WI38 (cell line): ENCODE data around the gene DUT.

ENCODE experiments used
- H3K4me3 ChIP-seq: 2 replicates; pipeline ENCODE4 v1.5.1; 2011; ENCODE audit warnings: low read depth, mild to moderate bottlenecking, control low read depth, low read length
- CTCF ChIP-seq: IDR thresholded peaks from 2 replicates; pipeline ENCODE4 v1.5.1; 2012; ENCODE audit warnings: low read depth, mild to moderate bottlenecking, control low read depth, low read length

DUT gene

GRCh38 chr15:48309740-48310139, 21.5 kb upstream of the DUT start:
- H3K4me3 ChIP-seq = no peak overlapping the region
- no peak for TF ChIP-seq CTCF

GRCh38 chr15:48313216-48313615, 18.0 kb upstream of the DUT start:
- TF ChIP-seq CTCF = no peak
- no peak overlapping the region for H3K4me3 ChIP-seq

GRCh38 chr15:48315041-48315440, 16.2 kb upstream of the DUT start:
- no peak for TF ChIP-seq CTCF
- no peak overlapping the region for H3K4me3 ChIP-seq

GRCh38 chr15:48317221-48317620, 14.0 kb upstream of the DUT start:
- no peak for TF ChIP-seq CTCF
- no peak overlapping the region for H3K4me3 ChIP-seq

- no peak for TF ChIP-seq CTCF
- no peak overlapping the region for H3K4me3 ChIP-seq
Measured at GRCh38 chr15:48318131-48318530, 13.1 kb upstream of the DUT start.

GRCh38 chr15:48323294-48323693, 7.9 kb upstream of the DUT start:
- no peak overlapping the region for H3K4me3 ChIP-seq
- no peak for TF ChIP-seq CTCF

- no peak overlapping the region for H3K4me3 ChIP-seq
- TF ChIP-seq CTCF = no peak
Measured at GRCh38 chr15:48324949-48325348, 6.3 kb upstream of the DUT start.
